Myometrial cell (primary cell): ENCODE results near the gene SPATA31A1. TPM values are rescaled to one million over a fixed set of nuclear protein-coding genes. Genes with fewer than 3 reads are reported as not detected.

ENCODE experiments used
- total RNA-seq: library from RNA; depleted of rRNA; stranded (reverse); fragments of >200 nt; gene quantifications from 2 replicates; pipeline ENCODE4 v1.2.3, GENCODE V29; 2015

Gene SPATA31A1
- not detected in 2 replicates for total RNA-seq

GRCh38 chr9:39355369-39355768 is at the start of gene SPATA31A1:
Gene SPATA31A1 (plus strand): TSS chr9:39355669. CDS start chr9:39355731, 62 bp downstream.

Other genes starting within 250 kb of the SPATA31A1 start
- gene CNTNAP3, start 67.5 kb upstream of the SPATA31A1 start, total RNA-seq: 0.29 and 0.53 TPM in 2 replicates